ENCODE data around the gene DCDC2. TPM values are rescaled to one million over a fixed set of nuclear protein-coding genes. Genes with fewer than 3 reads are reported as not detected.
"Not testable (repeated sequence)": the region's sequence is repeated elsewhere in the genome, so short reads cannot be mapped to it uniquely, and the experiment has no call there.

DCDC2 gene
- polyA plus RNA-seq, 1 experiment: not detected

GRCh38 chr6:24238700-24239099 is 119.2 kb downstream of the DCDC2 start:
- ChIA-PET POLR2A (no interaction called here), CTCF (no interaction called here)
- no peak for DNase-seq (ENCODE audit: low read depth)
- no peak for TF ChIP-seq CTCF (IDR thresholded peaks at IDR 0.05; ENCODE audit: insufficient read depth, low read depth, low read length)
- no peaks in the 10 kb centered on the region for H3K27me3 ChIP-seq (ENCODE audit: control insufficient read depth, insufficient read depth, low read length)
- H3K4me3 ChIP-seq (ENCODE audit: low read depth, low read length): no peak overlapping the region
- no peaks in the 10 kb centered on the region for H3K36me3 ChIP-seq (ENCODE audit: control insufficient read depth, insufficient read depth, low read length)

DNA sequence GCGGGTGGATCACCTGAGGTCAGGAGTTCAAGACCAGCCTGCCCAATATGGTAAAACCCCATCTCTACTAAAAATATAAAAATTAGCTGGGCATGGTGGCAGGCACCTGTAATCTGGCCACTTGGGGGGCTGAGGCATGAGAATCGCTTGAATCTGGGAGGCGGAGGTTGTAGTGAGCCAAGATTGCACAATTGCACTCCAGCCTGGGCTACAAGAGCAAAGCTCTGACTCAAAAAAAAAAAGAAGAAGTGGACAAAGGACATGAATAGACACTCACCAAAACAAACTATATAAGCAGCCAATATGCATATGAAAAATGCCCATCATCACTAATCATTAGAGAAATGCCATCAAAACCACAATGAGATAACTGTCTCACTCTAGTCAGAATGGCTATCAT is 121.1 kb downstream of the DCDC2 start:
- H3K27me3 ChIP-seq (ENCODE audit: control insufficient read depth, insufficient read depth, low read length); H3K4me3 ChIP-seq (ENCODE audit: low read depth, low read length); DNase-seq (ENCODE audit: low read depth); H3K36me3 ChIP-seq (ENCODE audit: control insufficient read depth, insufficient read depth, low read length); POLR2A ChIA-PET; CTCF ChIA-PET: not testable (repeated sequence)

- H3K27me3 ChIP-seq (ENCODE audit: control insufficient read depth, insufficient read depth, low read length): no peaks in the 10 kb centered on the region
- H3K36me3 ChIP-seq (ENCODE audit: control insufficient read depth, insufficient read depth, low read length): no peaks in the 10 kb centered on the region
- TF ChIP-seq CTCF (IDR thresholded peaks at IDR 0.05; ENCODE audit: insufficient read depth, low read depth, low read length): no peak
- no peak for DNase-seq (ENCODE audit: low read depth)
- H3K4me3 ChIP-seq (ENCODE audit: low read depth, low read length): no peak overlapping the region
- CTCF ChIA-PET: no interaction called here
- POLR2A ChIA-PET: no interaction called here
Measured at GRCh38 chr6:24233813-24234442, 123.9 kb downstream of the DCDC2 start.

DNA sequence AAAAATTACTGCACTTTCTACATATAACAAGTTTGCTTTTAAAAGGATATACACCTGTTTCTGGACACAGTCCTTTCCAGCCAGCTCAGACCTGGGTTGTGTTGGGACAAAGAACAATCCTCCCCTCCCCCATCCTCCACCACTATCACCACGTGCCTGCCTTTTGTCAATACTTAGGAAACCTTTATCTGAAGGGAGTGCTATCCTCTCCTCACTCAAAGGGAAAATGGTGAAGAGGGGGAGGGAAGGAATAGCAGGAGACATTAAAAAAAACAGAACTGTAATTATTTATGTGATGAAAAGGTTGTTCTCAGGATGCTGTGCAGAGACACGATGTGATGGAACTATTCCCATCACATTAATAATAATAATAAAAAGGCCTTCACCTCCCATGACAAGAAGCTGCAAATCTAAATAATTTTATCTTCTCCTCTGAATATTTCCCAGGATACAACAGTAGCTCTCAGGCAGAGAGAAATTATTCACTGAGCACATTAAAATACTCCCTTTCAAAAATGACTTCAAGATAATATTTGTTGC is 126.4 kb downstream of the DCDC2 start:
- ChIA-PET CTCF (no interaction called here), POLR2A (no interaction called here)
- H3K27me3 ChIP-seq (ENCODE audit: control insufficient read depth, insufficient read depth, low read length): no peaks in the 10 kb centered on the region
- TF ChIP-seq CTCF (IDR thresholded peaks at IDR 0.05; ENCODE audit: insufficient read depth, low read depth, low read length): no peak
- no peak overlapping the region for H3K4me3 ChIP-seq (ENCODE audit: low read depth, low read length)
- no peak for DNase-seq (ENCODE audit: low read depth)
- no peaks in the 10 kb centered on the region for H3K36me3 ChIP-seq (ENCODE audit: control insufficient read depth, insufficient read depth, low read length)

- no peak for DNase-seq (ENCODE audit: low read depth)
- Histone ChIP-seq H3K27me3 (ENCODE audit: control insufficient read depth, insufficient read depth, low read length) (no peaks in the 10 kb centered on the region), H3K4me3 (ENCODE audit: low read depth, low read length) (no peak overlapping the region), H3K36me3 (ENCODE audit: control insufficient read depth, insufficient read depth, low read length) (no peaks in the 10 kb centered on the region)
- ChIA-PET CTCF (no interaction called here), POLR2A (no interaction called here)
- no peak for TF ChIP-seq CTCF (IDR thresholded peaks at IDR 0.05; ENCODE audit: insufficient read depth, low read depth, low read length)
Measured at GRCh38 chr6:24229696-24230405, 128.0 kb downstream of the DCDC2 start.

Measured in BJ (cell line).